Ascending aorta (tissue), 2 donors: ENCODE measurements around the gene MEDAG. TPM values are rescaled to one million over a fixed set of nuclear protein-coding genes. Genes with fewer than 3 reads are reported as not detected.
A peak's percentile ranks its signal among the peaks of the same experiment; 100 is the strongest.

ENCODE experiments used
- DNase-seq, 2 donors: peaks; one replicate each; pipeline ENCODE4 v3.0.0-alpha.2; 2019; ENCODE audit warnings: low spot score in 2 of 2
- H3K27ac ChIP-seq, 2 donors: fragments of 200-600 bp; sonication (generic); one replicate each; pipeline ENCODE4 v1.5.1; 2016 to 2017; ENCODE audit warnings: mild to moderate bottlenecking in 1 of 2
- H3K27me3 ChIP-seq: fragments of 200-600 bp; sonication (generic); one replicate; pipeline ENCODE4 v1.5.1; 2017
- H3K36me3 ChIP-seq, 2 donors: fragments of 200-600 bp; sonication (generic); one replicate each; pipeline ENCODE4 v1.5.1; 2016
- H3K4me1 ChIP-seq, 2 donors: fragments of 200-600 bp; sonication (generic); one replicate each; pipeline ENCODE4 v1.5.1; 2016 to 2017; ENCODE audit warnings: mild to moderate bottlenecking in 1 of 2
- H3K4me3 ChIP-seq, 2 donors: fragments of 200-600 bp; sonication (generic); one replicate each; pipeline ENCODE4 v1.5.1; 2016 to 2017; ENCODE audit warnings: mild to moderate bottlenecking in 1 of 2
- H3K9me3 ChIP-seq, 2 donors: fragments of 200-600 bp; sonication (generic); one replicate each; pipeline ENCODE4 v1.5.1; 2016
- CTCF ChIP-seq, 3 experiments: fragments of 200-600 bp in 2 of 3; fragments of 450-650 bp in 1 of 3; sonication (generic) in 2 of 3; IDR thresholded peaks; one replicate each; pipeline ENCODE4 v1.5.1; 2016 to 2019; ENCODE audit warnings: antibody characterized with exemption in 3 of 3, mild to moderate bottlenecking in 1 of 3, moderate library complexity in 1 of 3
- intact Hi-C: fragments of 100-400 bp; cut with DNase I; formaldehyde crosslinking; loops from one replicate; pipeline ENCODE4 v1.15.1; 2023
- total RNA-seq: library from RNA; depleted of rRNA; stranded (reverse); fragments of >200 nt; gene quantifications from one replicate; pipeline ENCODE4 v1.1.0, GENCODE V29; 2016

The MEDAG gene
- total RNA-seq, 1 donor from 2014 or later, result 98.8 TPM

- no peak for DNase-seq
- Histone ChIP-seq H3K9me3 (no peaks in the 10 kb centered on the region), H3K27ac (peak overlapping the region; percentile 92 to 96), H3K4me1 (peaks cover 6 to 45% of the 10 kb centered on the region in 2 donors), H3K27me3 (no peaks in the 10 kb centered on the region), H3K4me3 (no peak overlapping the region), H3K36me3 (no peaks in the 10 kb centered on the region)
- intact Hi-C loops, result loop anchor here (1.0 kb wide), 1 partner anchor 18 kb away; no protein-coding TSS in a partner anchor
- TF ChIP-seq CTCF (IDR thresholded peaks at IDR 0.05), result no peak
These were observed 25.8 kb upstream of the MEDAG start for GRCh38 chr13:30880151-30880855.

DNA sequence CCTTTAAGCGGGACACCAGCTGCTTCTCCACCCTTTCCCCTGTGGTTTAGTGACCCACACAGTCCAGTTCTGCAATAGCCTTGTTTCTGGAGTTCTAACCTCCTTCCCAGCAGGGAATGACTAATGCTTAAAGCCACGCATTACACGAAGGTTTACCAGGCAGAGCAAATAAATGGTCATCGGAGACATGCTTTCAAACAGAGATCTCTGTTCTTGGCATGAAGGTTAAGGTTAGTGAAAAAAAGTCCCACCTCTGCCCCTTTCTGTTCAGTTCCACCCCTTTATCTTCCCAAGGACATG is 25.3 kb upstream of the MEDAG start:
- Histone ChIP-seq H3K4me3 (no peak overlapping the region), H3K27ac (peak overlapping the region; percentile 92 to 96), H3K36me3 (no peaks in the 10 kb centered on the region), H3K9me3 (no peaks in the 10 kb centered on the region), H3K27me3 (no peaks in the 10 kb centered on the region), H3K4me1 (peaks cover 6 to 45% of the 10 kb centered on the region in 2 donors)
- intact Hi-C loops, result loop anchor here (1.0 kb wide), 2 partner anchors 16 to 17 kb away; no protein-coding TSS in a partner anchor
- no peak for TF ChIP-seq CTCF (IDR thresholded peaks at IDR 0.05)
- DNase-seq, result peak in 1 of 2 donors; percentile 82

DNA sequence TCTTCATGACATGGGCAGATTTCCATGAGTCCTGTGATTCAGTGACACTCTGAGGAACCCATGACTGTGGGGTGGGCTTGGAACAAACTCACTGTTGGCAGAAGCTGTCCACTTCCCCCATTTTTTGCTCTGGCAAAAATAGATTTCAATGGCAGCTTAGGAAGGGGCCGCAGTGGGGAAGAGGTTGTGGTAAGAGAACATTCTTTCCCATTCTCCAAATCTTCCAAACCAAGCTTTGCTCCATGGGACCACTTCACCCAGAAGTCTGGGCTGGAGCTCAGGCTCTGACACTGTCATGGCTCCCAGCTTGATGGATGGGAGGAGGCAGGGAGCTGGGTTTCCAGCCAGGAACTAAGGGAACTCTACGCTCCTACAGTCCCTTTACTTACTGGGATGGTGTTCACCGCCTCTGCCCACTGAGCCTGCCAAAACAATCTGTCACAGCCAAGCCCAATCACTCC is 24.9 kb upstream of the MEDAG start:
- H3K36me3 ChIP-seq, result no peaks in the 10 kb centered on the region
- H3K4me1 ChIP-seq, result peaks cover 6 to 45% of the 10 kb centered on the region in 2 donors

GRCh38 chr13:30882026-30882850 is 23.8 kb upstream of the MEDAG start:
- intact Hi-C loops, result loop anchor here (1.0 kb wide), 1 partner anchor 13 kb away; no protein-coding TSS in a partner anchor
- DNase-seq, result no peak
- Histone ChIP-seq H3K4me1 (peaks cover 4 to 41% of the 10 kb centered on the region in 2 donors), H3K4me3 (no peak overlapping the region), H3K9me3 (no peaks in the 10 kb centered on the region), H3K27me3 (no peaks in the 10 kb centered on the region), H3K36me3 (no peaks in the 10 kb centered on the region), H3K27ac (peak overlapping the region; percentile 92 to 96)
- no peak for TF ChIP-seq CTCF (IDR thresholded peaks at IDR 0.05)

More for the DNA sequence above, 24.9 kb upstream of the MEDAG start:
- Histone ChIP-seq H3K27me3 (no peaks in the 10 kb centered on the region), H3K9me3 (no peaks in the 10 kb centered on the region), H3K27ac (peak overlapping the region; percentile 92 to 96), H3K4me3 (no peak overlapping the region)
- peak; percentile 38 to 87 for DNase-seq
- TF ChIP-seq CTCF (IDR thresholded peaks at IDR 0.05), result no peak
- intact Hi-C loops, result loop anchor here (1.0 kb wide), 1 partner anchor 16 kb away; no protein-coding TSS in a partner anchor

GRCh38 chr13:30882996-30883766 is 22.9 kb upstream of the MEDAG start:
- H3K4me3 ChIP-seq, result no peak overlapping the region
- DNase-seq, result no peak
- no peak overlapping the region for H3K27ac ChIP-seq
- intact Hi-C loops, result loop anchor here (1.0 kb wide), 1 partner anchor 12 kb away; no protein-coding TSS in a partner anchor
- no peaks in the 10 kb centered on the region for H3K36me3 ChIP-seq
- H3K27me3 ChIP-seq, result no peaks in the 10 kb centered on the region
- H3K9me3 ChIP-seq, result no peaks in the 10 kb centered on the region
- H3K4me1 ChIP-seq, result peaks cover 0 to 33% of the 10 kb centered on the region in 2 donors
- TF ChIP-seq CTCF (IDR thresholded peaks at IDR 0.05), result no peak
